H1 (cell line): ENCODE data around the gene MYCBPAP. TPM values are rescaled to one million over a fixed set of nuclear protein-coding genes. Genes with fewer than 3 reads are reported as not detected.

ENCODE experiments used
- CTCF ChIA-PET: fragments of 300-600 bp; sonication (Branson Sonifier 250); formaldehyde crosslinking; loops from one replicate; lab custom pipeline; 2021; ENCODE audit not compliant: partially characterized antibody; lab: Charles Lee
- POLR2A ChIA-PET: fragments of 300-600 bp; sonication (Branson Sonifier 250); formaldehyde crosslinking; loops from one replicate; lab custom pipeline; 2021; ENCODE audit warnings: inconsistent platforms; ENCODE audit not compliant: partially characterized antibody; lab: Charles Lee
- DNase-seq, 2 experiments: peaks; one replicate each; pipeline versions ENCODE4 v3.0.0 to v3.0.0-alpha.2; 2010 to 2022; ENCODE audit warnings: low spot score in 2 of 2, low read depth in 1 of 2, mixed read lengths in 1 of 2
- FAIRE-seq: peaks from 2 replicates; lab custom pipeline; 2011; peaks lifted over from hg19 to GRCh38; lab: Jason Lieb, UNC
- H2AFZ ChIP-seq: 2 replicates; pipeline ENCODE4 v1.8.1; 2012; ENCODE audit warnings: low read length, inconsistent platforms
- H2AK5ac ChIP-seq: 2 replicates; pipeline ENCODE4 v1.6.1; 2013; ENCODE audit warnings: low read depth, low read length
- H2BK120ac ChIP-seq: replicated peaks from 2 replicates; pipeline ENCODE3; 2013; ENCODE audit warnings: low read depth, low read length, inconsistent platforms
- H2BK12ac ChIP-seq: 2 replicates; pipeline ENCODE4 v1.6.1; 2013; ENCODE audit warnings: low read depth, low read length
- H2BK15ac ChIP-seq: 2 replicates; pipeline ENCODE4 v1.6.1; 2013; ENCODE audit warnings: low read length
- H2BK20ac ChIP-seq: 2 replicates; pipeline ENCODE4 v1.6.1; 2013; ENCODE audit warnings: low read length
- H2BK5ac ChIP-seq: 2 replicates; pipeline ENCODE4 v1.6.1; 2013; ENCODE audit warnings: low read depth, low read length
- H3K14ac ChIP-seq: 2 replicates; pipeline ENCODE4 v1.6.1; 2013; ENCODE audit warnings: inconsistent platforms; ENCODE audit not compliant: insufficient read length
- H3K18ac ChIP-seq: 2 replicates; pipeline ENCODE4 v1.6.1; 2013; ENCODE audit warnings: low read length; ENCODE audit errors: extremely low read depth
- H3K23ac ChIP-seq: 2 replicates; pipeline ENCODE4 v1.6.1; 2013; ENCODE audit warnings: inconsistent platforms; ENCODE audit not compliant: insufficient read length
- H3K23me2 ChIP-seq: 2 replicates; pipeline ENCODE4 v1.6.1; 2013; ENCODE audit warnings: low read depth, low read length
- H3K27ac ChIP-seq: 2 replicates; pipeline ENCODE4 v1.6.1; 2011; ENCODE audit warnings: low read depth, low read length, inconsistent platforms
- H3K27me3 ChIP-seq, 4 experiments: replicated peaks in 1 of 4; 1 replicate in 1 of 4; 2 replicates in 3 of 4; pipeline versions ENCODE4 v1.6.1 to v1.8.1; 2011 to 2013; ENCODE audit warnings: low read length in 3 of 4, mild to moderate bottlenecking in 3 of 4, inconsistent platforms in 2 of 4, mixed read lengths in 2 of 4, moderate library complexity in 1 of 4; ENCODE audit not compliant: control insufficient read depth in 3 of 4, insufficient read depth in 3 of 4; ENCODE audit errors: extremely low read depth in 1 of 4
- H3K36me3 ChIP-seq, 4 experiments: 2 replicates each; pipeline versions ENCODE4 v1.6.1 to v1.8.1; 2011 to 2013; ENCODE audit warnings: mild to moderate bottlenecking in 4 of 4, low read length in 3 of 4, moderate library complexity in 2 of 4, control low read depth in 1 of 4, inconsistent platforms in 1 of 4; ENCODE audit not compliant: insufficient read depth in 4 of 4, control insufficient read depth in 2 of 4
- H3K4ac ChIP-seq: replicated peaks from 2 replicates; pipeline ENCODE3; 2013; ENCODE audit warnings: low read length, low read depth, mixed read lengths, inconsistent platforms; ENCODE audit not compliant: insufficient read length
- H3K4me1 ChIP-seq, 4 experiments: replicated peaks in 1 of 4; 1 replicate in 1 of 4; 2 replicates in 3 of 4; pipeline versions ENCODE4 v1.6.1 to v1.8.1; 2011 to 2013; ENCODE audit warnings: low read length in 3 of 4, inconsistent platforms in 2 of 4, mixed read lengths in 1 of 4; ENCODE audit not compliant: insufficient read depth in 4 of 4, control insufficient read depth in 3 of 4
- H3K4me2 ChIP-seq, 2 experiments: 2 replicates each; pipeline versions ENCODE4 v1.6.1 to v1.8.1; 2011 to 2013; ENCODE audit warnings: low read depth in 2 of 2, low read length in 2 of 2, control low read depth in 1 of 2, inconsistent platforms in 1 of 2, mild to moderate bottlenecking in 1 of 2; ENCODE audit not compliant: insufficient read depth in 1 of 2
- H3K4me3 ChIP-seq, 4 experiments: fragments of 200-600, 300-600 bp in 1 of 4; sonication (generic), shearing (Covaris generic), sonication (Bioruptor Twin) in 1 of 4; 2 replicates each; pipeline versions ENCODE4 v1.5.1 to v1.8.1; 2011 to 2016; ENCODE audit warnings: low read length in 4 of 4, low read depth in 3 of 4, control low read depth in 2 of 4, inconsistent platforms in 2 of 4, mild to moderate bottlenecking in 2 of 4, mixed read lengths in 1 of 4, moderate library complexity in 1 of 4; ENCODE audit not compliant: insufficient read depth in 2 of 4; ENCODE audit errors: extremely low read depth in 1 of 4
- H3K56ac ChIP-seq: replicated peaks from 2 replicates; pipeline ENCODE3; 2013; ENCODE audit warnings: low read depth, mild to moderate bottlenecking, mixed read lengths, low read length, inconsistent platforms; ENCODE audit not compliant: insufficient read length
- H3K79me1 ChIP-seq: 2 replicates; pipeline ENCODE4 v1.6.1; 2013; ENCODE audit warnings: low read depth, low read length, control low read depth
- H3K79me2 ChIP-seq, 2 experiments: 2 replicates each; pipeline versions ENCODE4 v1.6.1 to v1.8.1; 2012 to 2013; ENCODE audit warnings: low read length in 2 of 2, mild to moderate bottlenecking in 2 of 2, inconsistent platforms in 1 of 2; ENCODE audit not compliant: insufficient read depth in 2 of 2, control insufficient read depth in 1 of 2
- H3K9ac ChIP-seq, 4 experiments: replicated peaks in 1 of 4; 1 replicate in 1 of 4; 2 replicates in 3 of 4; pipeline versions ENCODE4 v1.6.1 to v1.8.1; 2011 to 2013; ENCODE audit warnings: low read depth in 3 of 4, low read length in 3 of 4, control low read depth in 2 of 4, mild to moderate bottlenecking in 2 of 4, moderate library complexity in 2 of 4, inconsistent platforms in 1 of 4; ENCODE audit errors: extremely low read depth in 1 of 4
- H3K9me3 ChIP-seq, 2 experiments: 2 replicates each; pipeline versions ENCODE4 v1.6.1 to v1.8.1; 2012 to 2013; ENCODE audit warnings: mild to moderate bottlenecking in 2 of 2, moderate library complexity in 2 of 2, control low read depth in 1 of 2, inconsistent platforms in 1 of 2, low read depth in 1 of 2, low read length in 1 of 2, mixed read lengths in 1 of 2; ENCODE audit not compliant: insufficient read depth in 2 of 2
- H4K20me1 ChIP-seq, 2 experiments: replicated peaks in 1 of 2; 2 replicates each; pipeline versions ENCODE3 to v1.8.1; 2011 to 2013; ENCODE audit warnings: inconsistent platforms in 2 of 2, low read length in 2 of 2, mild to moderate bottlenecking in 1 of 2; ENCODE audit not compliant: insufficient read depth in 2 of 2, control insufficient read depth in 1 of 2
- H4K5ac ChIP-seq: 2 replicates; pipeline ENCODE4 v1.6.1; 2013; ENCODE audit warnings: low read length, low read depth, mixed read lengths, inconsistent platforms; ENCODE audit not compliant: insufficient read length
- H4K8ac ChIP-seq: 2 replicates; pipeline ENCODE4 v1.8.0; 2013; ENCODE audit warnings: mild to moderate bottlenecking, moderate library complexity, low read length, inconsistent platforms; ENCODE audit not compliant: insufficient read depth; ENCODE audit errors: extremely low read depth
- H4K91ac ChIP-seq: replicated peaks from 2 replicates; pipeline ENCODE3; 2013; ENCODE audit warnings: low read length, mixed read lengths, inconsistent platforms; ENCODE audit not compliant: insufficient read length
- CHD1 ChIP-seq: IDR thresholded peaks from 2 replicates; pipeline ENCODE4 v1.6.1; 2012; ENCODE audit warnings: low read depth, low read length, improper control_type of control experiment
- EP300 ChIP-seq, 2 experiments: IDR thresholded peaks; 1 replicate in 1 of 2; 2 replicates in 1 of 2; pipeline ENCODE4 v1.6.1; 2011 to 2012; ENCODE audit warnings: low read depth in 2 of 2, low read length in 2 of 2, mild to moderate bottlenecking in 2 of 2, borderline replicate concordance in 1 of 2, inconsistent platforms in 1 of 2, moderate library complexity in 1 of 2
- EZH2 ChIP-seq: fragments of 200-600 bp; sonication (generic); IDR thresholded peaks from 2 replicates; pipeline ENCODE4 v1.7.1; 2012; ENCODE audit warnings: low read depth, mild to moderate bottlenecking, moderate library complexity, low read length, inconsistent platforms; ENCODE audit not compliant: severe bottlenecking
- GABPA ChIP-seq: IDR thresholded peaks from 2 replicates; pipeline ENCODE4 v1.6.1; 2011; ENCODE audit warnings: mild to moderate bottlenecking, low read length, moderate library complexity, borderline replicate concordance; ENCODE audit not compliant: insufficient read depth
- JUND ChIP-seq: IDR thresholded peaks from 2 replicates; pipeline ENCODE4 v1.6.1; 2011; ENCODE audit warnings: mild to moderate bottlenecking, improper control_type of control experiment, low read length
- RFX5 ChIP-seq: IDR thresholded peaks from 2 replicates; pipeline ENCODE4 v1.6.1; 2011; ENCODE audit warnings: low read depth, low read length, improper control_type of control experiment, borderline replicate concordance
- SIN3A ChIP-seq, 2 experiments: IDR thresholded peaks in 1 of 2; conservative IDR thresholded peaks in 1 of 2; 2 replicates each; pipeline ENCODE4 v1.6.1; 2011 to 2012; ENCODE audit warnings: low read length in 2 of 2, improper control_type of control experiment in 1 of 2, low read depth in 1 of 2, mild to moderate bottlenecking in 1 of 2
- SP1 ChIP-seq: IDR thresholded peaks from 2 replicates; pipeline ENCODE4 v1.6.1; 2011; ENCODE audit warnings: low read depth, low read length
- SUZ12 ChIP-seq: fragments of 200-600 bp; sonication (generic); IDR thresholded peaks from 2 replicates; pipeline ENCODE4 v1.6.1; 2012; ENCODE audit warnings: mild to moderate bottlenecking, inconsistent platforms, low read length, moderate library complexity, mixed read lengths
- TAF1 ChIP-seq: IDR thresholded peaks from 2 replicates; pipeline ENCODE4 v1.6.1; 2011; ENCODE audit warnings: mild to moderate bottlenecking, low read depth, low read length
- TAF7 ChIP-seq: optimal IDR thresholded peaks from 2 replicates; pipeline ENCODE3; 2011; ENCODE audit warnings: low read depth, mild to moderate bottlenecking, inconsistent platforms, low read length, moderate library complexity, borderline replicate concordance
- TBP ChIP-seq: IDR thresholded peaks from 2 replicates; pipeline ENCODE4 v1.6.1; 2011; ENCODE audit warnings: low read depth, low read length, improper control_type of control experiment
- WGBS, 2 experiments: shearing (Covaris generic) in 1 of 2; methylation state at CpG; one replicate each; pipeline versions ENCODE4 v1.1.6 to v1.1.7; 2013 to 2015; ENCODE audit warnings: low lambda C conversion rate in 2 of 2, mixed read lengths in 2 of 2, inconsistent platforms in 1 of 2, low coverage in 1 of 2, missing lambda C conversion rate in 1 of 2; ENCODE audit not compliant: insufficient replicate concordance in 2 of 2, insufficient coverage in 1 of 2, insufficient read length in 1 of 2; ENCODE audit errors: extremely low coverage in 1 of 2, missing lambda C conversion rate in 1 of 2; 5-methylcytosine and 5-hydroxymethylcytosine counted together
- polyA plus RNA-seq, 7 experiments: library from polyadenylated mRNA; depleted of rRNA in 3 of 7; stranded (reverse) in 5 of 7; unstranded in 2 of 7; fragments of >200 nt in 5 of 7; fragments of 200-250 nt in 2 of 7; gene quantifications; 1 replicate in 5 of 7; 2 replicates in 1 of 7; 4 replicates in 1 of 7; pipeline versions ENCODE4 v1.2.1 to v1.2.3, GENCODE V29; 2011 to 2013; ENCODE audit warnings: missing spikeins in 2 of 7, mixed read lengths in 2 of 7
- total RNA-seq: library from RNA; stranded (reverse); fragmentation: NEBNext Ultra II Directional; extraction: Animal tissue kit (Norgen Biotek cat#: 25700); gene quantifications from 2 replicates; pipeline ENCODE4 v1.2.1, GENCODE V29; 2021
- TF ChIP-seq, protein P1 (sequence below): IDR thresholded peaks from 2 replicates; pipeline ENCODE4 v1.6.1; 2011; ENCODE audit warnings: low read depth, mild to moderate bottlenecking, low read length; ENCODE audit not compliant: insufficient read depth

MYCBPAP gene
- total and polyA plus RNA-seq, 2 of the 8 experiments (the other 6 are each of a cell fraction or from before 2014, with no cell fraction given): 0.89 to 3.3 TPM

DNA sequence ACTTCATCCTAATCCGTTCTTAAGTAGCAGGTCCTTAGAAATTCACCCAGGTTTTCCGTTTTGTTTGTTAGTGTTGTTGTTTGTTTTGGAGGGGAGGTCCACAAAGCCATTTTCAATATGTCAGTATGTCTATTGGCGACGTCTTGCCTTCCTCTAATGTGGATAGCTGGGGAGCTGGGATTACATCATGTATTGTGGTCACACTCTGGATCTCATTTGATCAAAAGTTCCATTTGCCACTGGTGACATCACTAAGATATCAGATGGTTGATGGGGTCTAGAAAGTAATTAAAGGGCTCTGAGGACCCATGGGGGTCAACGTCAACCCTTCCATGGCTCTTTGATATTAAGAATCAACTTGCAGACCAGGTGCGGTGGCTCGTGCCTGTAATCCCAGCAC lies 21.6 kb downstream of the MYCBPAP start:
- H4K5ac ChIP-seq: no peak overlapping the region
- H3K79me1 ChIP-seq: no peaks in the 10 kb centered on the region
- no peak overlapping the region for H3K4me3 ChIP-seq
- H3K27me3 ChIP-seq: peaks cover 0 to 21% (median 10%) of the 10 kb centered on the region in 4 experiments; a peak in 4 of 7 replicates
- no peak overlapping the region for H3K4me2 ChIP-seq
- H2BK15ac ChIP-seq: peak overlapping the region; percentile 40; the same call in 1 of the 2 replicates
- H2BK20ac ChIP-seq: no peak overlapping the region
- no peak overlapping the region for H2BK5ac ChIP-seq
- H3K9me3 ChIP-seq: no peaks in the 10 kb centered on the region
- no peaks in the 10 kb centered on the region for H4K20me1 ChIP-seq
- no peak overlapping the region for H3K27ac ChIP-seq
- H4K91ac ChIP-seq: no peak overlapping the region
- H3K23ac ChIP-seq: no peak overlapping the region
- no peak overlapping the region for H3K4ac ChIP-seq
- H2AFZ ChIP-seq: no peak overlapping the region
- ChIA-PET CTCF (interaction anchor here (1.4 to 5.2 kb wide), 4 partner anchors 9 to 51 kb away, joined by 3 to 22 read pairs (median 4); no protein-coding TSS in a partner anchor), POLR2A (interaction anchor here (4.3 kb wide), 1 partner anchor 9 kb away, joined by 13 read pairs; no protein-coding TSS in a partner anchor)
- DNase-seq (no peak), FAIRE-seq (no peak)
- H3K14ac ChIP-seq: no peak overlapping the region
- no peak overlapping the region for H2BK120ac ChIP-seq
- H2AK5ac ChIP-seq: no peak overlapping the region
- no peak overlapping the region for H3K18ac ChIP-seq
- H3K4me1 ChIP-seq: peaks cover 5 to 29% (median 21%) of the 10 kb centered on the region in 4 experiments
- 94% methylated on average over 7 of the region's 7 CpGs; no CpG with 5 or more reads in 1 of the 2 experiments for WGBS, 2 experiments
- H3K9ac ChIP-seq: no peak overlapping the region
- no peak overlapping the region for H4K8ac ChIP-seq
- H3K23me2 ChIP-seq: peaks cover 17% of the 10 kb centered on the region
- H2BK12ac ChIP-seq: no peak overlapping the region
- no peaks in the 10 kb centered on the region for H3K79me2 ChIP-seq
- H3K36me3 ChIP-seq: no peaks in the 10 kb centered on the region
- H3K56ac ChIP-seq: no peak overlapping the region
- TF ChIP-seq TAF7 (no peak), RFX5 (no peak), SIN3A (conservative IDR thresholded peaks at IDR 0.05 in 1 of 2, IDR thresholded peaks at IDR 0.05 in 1 of 2; ENCODE audit: low read depth in 1 of 2, low read length in 2 of 2) (no peak), GABPA (no peak), SUZ12 (no peak), EP300 (IDR thresholded peaks at IDR 0.05; ENCODE audit: borderline replicate concordance in 1 of 2, low read depth in 2 of 2, low read length in 2 of 2) (no peak), CHD1 (no peak), TBP (no peak), EZH2 (no peak), TAF1 (no peak), SP1 (no peak), JUND (no peak)
- TF ChIP-seq, protein P1, sequence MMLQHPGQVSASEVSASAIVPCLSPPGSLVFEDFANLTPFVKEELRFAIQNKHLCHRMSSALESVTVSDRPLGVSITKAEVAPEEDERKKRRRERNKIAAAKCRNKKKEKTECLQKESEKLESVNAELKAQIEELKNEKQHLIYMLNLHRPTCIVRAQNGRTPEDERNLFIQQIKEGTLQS: no peak
